Measurements from ENCODE around the gene KIF19.
"Not testable (repeated sequence)": the region's sequence is repeated elsewhere in the genome, so short reads cannot be mapped to it uniquely, and the experiment has no call there.

Gene KIF19

GRCh38 chr17:74390680-74391653 is 64.9 kb downstream of the KIF19 start:
- FAIRE-seq, result no peak

- FAIRE-seq, result no peak
These were observed 65.7 kb downstream of the KIF19 start for GRCh38 chr17:74391771-74392170.

GRCh38 chr17:74392848-74393247 is 66.8 kb downstream of the KIF19 start:
- FAIRE-seq, result no peak

- FAIRE-seq, result no peak
These were observed 67.4 kb downstream of the KIF19 start for GRCh38 chr17:74393346-74393942.

GRCh38 chr17:74394275-74394950 is 68.4 kb downstream of the KIF19 start:
- FAIRE-seq, result no peak

GRCh38 chr17:74394977-74395376 is 69.0 kb downstream of the KIF19 start:
- FAIRE-seq, result no peak

GRCh38 chr17:74396567-74396966 is 70.5 kb downstream of the KIF19 start:
- FAIRE-seq, result no peak

GRCh38 chr17:74402048-74402447 is 76.0 kb downstream of the KIF19 start:
- FAIRE-seq, result no peak

- no peak for FAIRE-seq
These were observed 77.6 kb downstream of the KIF19 start for GRCh38 chr17:74403512-74404137.

GRCh38 chr17:74404218-74404617 is 78.2 kb downstream of the KIF19 start:
- no peak for FAIRE-seq

GRCh38 chr17:74404789-74405188 is 78.8 kb downstream of the KIF19 start:
- no peak for FAIRE-seq

GRCh38 chr17:74405311-74405710 is 79.3 kb downstream of the KIF19 start:
- not testable (repeated sequence) for FAIRE-seq
